Measurements from ENCODE around the gene UVRAG. TPM values are rescaled to one million over a fixed set of nuclear protein-coding genes. Genes with fewer than 3 reads are reported as not detected.

The UVRAG gene
- total RNA-seq, 1 experiment from 2014 or later: 13.0 TPM

GRCh38 chr11:75792997-75793800 lies 21.8 kb upstream of the UVRAG start:
- DNase-seq (no peak), ATAC-seq (no peak)
- H3K9ac ChIP-seq (ENCODE audit: low read length): no peak overlapping the region
- H3F3A ChIP-seq (ENCODE audit: low read length, unreplicated experiment): no peaks in the 10 kb centered on the region
- H3K36me3 ChIP-seq (ENCODE audit: low read depth, low read length): peaks cover 8% of the 10 kb centered on the region
- no peak for TF ChIP-seq CTCF (conservative IDR thresholded peaks at IDR 0.05; ENCODE audit: low read depth, low read length)
- TF ChIP-seq EZH2 (IDR thresholded peaks at IDR 0.05; ENCODE audit: low read length, unreplicated experiment): no peak
- TF ChIP-seq EZH2phosphoT487 (IDR thresholded peaks at IDR 0.05; ENCODE audit: borderline replicate concordance, low read length): no peak
- BruUV-seq (replicated peaks): no TSS peak
- ChIA-PET CTCF (no interaction called here), POLR2A (ENCODE audit: unreplicated experiment) (no interaction called here)
- H3K4me2 ChIP-seq (ENCODE audit: low read length): no peak overlapping the region
- peaks cover 70% of the 10 kb centered on the region for H3K4me1 ChIP-seq (ENCODE audit: insufficient read depth, low read length)
- H4K20me1 ChIP-seq (ENCODE audit: low read length): no peaks in the 10 kb centered on the region
- no peak overlapping the region for H3K27ac ChIP-seq (ENCODE audit: low read length)
- no peak overlapping the region for H3K4me3 ChIP-seq (ENCODE audit: low read length)
- no peaks in the 10 kb centered on the region for H3K27me3 ChIP-seq (ENCODE audit: low read length)
- H3K79me2 ChIP-seq (ENCODE audit: low read length): no peaks in the 10 kb centered on the region
- H2AFZ ChIP-seq (ENCODE audit: low read length): no peak overlapping the region
- intact Hi-C loops (cut with micrococcal nuclease): no loop called here
- H3K9me2 ChIP-seq (replicated peaks; ENCODE audit: low read length): no peaks in the 10 kb centered on the region
- no peaks in the 10 kb centered on the region for H3K9me3 ChIP-seq (ENCODE audit: low read length)

GRCh38 chr11:75793966-75794365 lies 21.0 kb upstream of the UVRAG start:
- POLR2A ChIA-PET (ENCODE audit: unreplicated experiment): no interaction called here

More at GRCh38 chr11:75793966-75794365, 21.0 kb upstream of the UVRAG start:
- intact Hi-C loops (cut with micrococcal nuclease): no loop called here
- Histone ChIP-seq H3K4me3 (ENCODE audit: low read length) (no peak overlapping the region), H3K36me3 (ENCODE audit: low read depth, low read length) (peaks cover 8% of the 10 kb centered on the region; the same call in 1 of the 2 replicates), H3K9me2 (replicated peaks; ENCODE audit: low read length) (no peaks in the 10 kb centered on the region), H3K27me3 (ENCODE audit: low read length) (no peaks in the 10 kb centered on the region), H3F3A (ENCODE audit: low read length, unreplicated experiment) (no peaks in the 10 kb centered on the region), H3K27ac (ENCODE audit: low read length) (no peak overlapping the region), H2AFZ (ENCODE audit: low read length) (no peak overlapping the region), H3K4me1 (ENCODE audit: insufficient read depth, low read length) (peaks cover 70% of the 10 kb centered on the region), H3K9me3 (ENCODE audit: low read length) (no peaks in the 10 kb centered on the region), H3K9ac (ENCODE audit: low read length) (no peak overlapping the region), H3K79me2 (ENCODE audit: low read length) (no peaks in the 10 kb centered on the region), H4K20me1 (ENCODE audit: low read length) (no peaks in the 10 kb centered on the region), H3K4me2 (ENCODE audit: low read length) (no peak overlapping the region)
- ATAC-seq (no peak), DNase-seq (peak; percentile 51)
- no TSS peak for BruUV-seq (replicated peaks)
- TF ChIP-seq EZH2 (IDR thresholded peaks at IDR 0.05; ENCODE audit: low read length, unreplicated experiment) (no peak), CTCF (conservative IDR thresholded peaks at IDR 0.05; ENCODE audit: low read depth, low read length) (no peak), EZH2phosphoT487 (IDR thresholded peaks at IDR 0.05; ENCODE audit: borderline replicate concordance, low read length) (no peak)
- CTCF ChIA-PET: no interaction called here

All from PC-3 (cell line).